ENCODE results near the gene NFE2L3.
"Not testable (repeated sequence)": the region's sequence is repeated elsewhere in the genome, so short reads cannot be mapped to it uniquely, and the experiment has no call there.

NFE2L3 gene

DNA sequence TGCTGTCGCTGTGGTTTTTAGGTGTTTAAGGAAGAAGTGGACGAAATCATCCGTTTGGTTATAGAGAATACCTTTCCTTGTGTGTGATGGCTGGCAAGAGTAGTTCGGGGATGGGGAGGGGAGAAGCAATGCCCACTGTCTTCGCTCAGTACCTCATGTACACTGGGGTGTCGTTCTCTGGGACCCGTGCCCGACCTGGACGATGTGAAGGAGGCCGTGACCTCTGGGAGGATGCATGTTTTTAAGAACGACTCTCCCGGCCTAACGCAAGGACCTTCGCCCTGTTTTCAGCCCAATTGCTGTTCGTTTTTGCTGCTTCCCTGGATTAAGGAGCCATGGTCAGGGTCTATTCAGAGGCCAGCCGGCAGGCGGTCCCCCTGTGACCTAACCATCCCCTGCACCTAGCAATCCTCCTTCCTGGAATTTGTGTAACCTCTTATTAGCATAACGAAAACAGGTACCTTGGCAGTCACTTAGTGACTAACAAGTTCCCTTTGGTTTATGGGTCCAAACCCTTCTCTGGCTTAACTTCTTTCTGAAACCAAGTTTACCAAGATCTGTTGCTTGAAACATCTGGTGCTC, 1.3 kb downstream of the NFE2L3 start:
- Mint-ChIP-seq H3K36me3 (no peaks in the 10 kb centered on the region), H3K4me3 (peak overlapping the region; percentile 89 to 93), H3K4me1 (peaks cover 44 to 62% of the 10 kb centered on the region in 2 donors), H3K27me3 (peaks cover 0 to 5% of the 10 kb centered on the region in 2 donors), H3K27ac (peak overlapping the region; percentile 53), H3K9me3 (no peaks in the 10 kb centered on the region)
- ATAC-seq (replicated peaks) (peak in 1 of 2 donors; percentile 13), DNase-seq (peak; percentile 8)

DNA sequence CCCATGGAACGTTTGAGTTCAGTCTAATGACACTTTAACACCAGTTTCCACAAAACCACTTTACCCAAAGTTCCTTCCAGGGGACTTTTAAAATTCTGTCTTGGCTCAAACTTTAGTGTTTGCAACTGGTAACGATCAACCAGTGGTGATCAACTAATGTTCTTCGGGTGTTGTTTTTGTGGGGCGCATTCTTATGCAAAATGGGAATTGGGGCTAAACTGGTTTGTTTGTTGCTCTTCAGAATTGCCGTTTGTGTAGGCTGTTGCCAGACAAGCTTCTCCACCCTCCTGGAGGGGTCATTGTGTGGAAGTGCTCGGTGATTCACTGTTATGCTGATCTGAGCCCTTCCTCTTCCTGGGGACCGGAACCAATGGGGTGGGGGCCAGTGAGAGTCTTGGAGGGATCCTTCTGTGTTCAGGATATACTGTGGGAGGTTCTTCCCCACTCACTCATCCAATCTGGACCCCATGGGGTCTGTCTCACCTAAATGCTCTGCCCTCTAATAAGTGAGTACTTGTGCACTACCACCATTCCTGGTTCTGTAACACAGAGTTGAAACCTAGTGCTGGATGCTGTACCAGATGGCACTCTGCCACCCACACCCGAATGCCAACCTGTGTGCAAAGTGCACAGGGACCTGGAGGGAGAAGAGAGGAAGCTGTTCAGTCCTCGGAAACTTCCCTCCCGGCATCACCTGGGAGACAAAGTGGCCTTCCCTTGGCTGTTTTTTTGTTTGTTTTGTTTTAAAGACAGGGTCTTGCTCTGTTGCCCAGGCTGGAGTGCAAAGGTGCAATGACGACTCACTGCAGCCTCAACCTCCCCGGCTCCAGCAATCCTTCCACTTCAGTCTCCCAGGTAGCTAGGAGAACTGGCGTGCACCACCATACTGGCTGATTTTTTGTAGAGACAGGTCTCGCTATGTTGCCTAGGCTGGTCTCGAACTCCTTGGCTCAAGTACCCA, 2.1 kb downstream of the NFE2L3 start:
- no peaks in the 10 kb centered on the region for H3K9me3 Mint-ChIP-seq
- H3K27ac Mint-ChIP-seq, result peak overlapping the region; percentile 71
- H3K4me3 Mint-ChIP-seq, result peak overlapping the region; percentile 35 to 89
- H3K36me3 Mint-ChIP-seq, result no peaks in the 10 kb centered on the region
- no peak for ATAC-seq (replicated peaks)
- H3K4me1 Mint-ChIP-seq, result peaks cover 51 to 69% of the 10 kb centered on the region in 2 donors
- peaks cover 0 to 5% of the 10 kb centered on the region in 2 donors for H3K27me3 Mint-ChIP-seq
- DNase-seq, result no peak

DNA sequence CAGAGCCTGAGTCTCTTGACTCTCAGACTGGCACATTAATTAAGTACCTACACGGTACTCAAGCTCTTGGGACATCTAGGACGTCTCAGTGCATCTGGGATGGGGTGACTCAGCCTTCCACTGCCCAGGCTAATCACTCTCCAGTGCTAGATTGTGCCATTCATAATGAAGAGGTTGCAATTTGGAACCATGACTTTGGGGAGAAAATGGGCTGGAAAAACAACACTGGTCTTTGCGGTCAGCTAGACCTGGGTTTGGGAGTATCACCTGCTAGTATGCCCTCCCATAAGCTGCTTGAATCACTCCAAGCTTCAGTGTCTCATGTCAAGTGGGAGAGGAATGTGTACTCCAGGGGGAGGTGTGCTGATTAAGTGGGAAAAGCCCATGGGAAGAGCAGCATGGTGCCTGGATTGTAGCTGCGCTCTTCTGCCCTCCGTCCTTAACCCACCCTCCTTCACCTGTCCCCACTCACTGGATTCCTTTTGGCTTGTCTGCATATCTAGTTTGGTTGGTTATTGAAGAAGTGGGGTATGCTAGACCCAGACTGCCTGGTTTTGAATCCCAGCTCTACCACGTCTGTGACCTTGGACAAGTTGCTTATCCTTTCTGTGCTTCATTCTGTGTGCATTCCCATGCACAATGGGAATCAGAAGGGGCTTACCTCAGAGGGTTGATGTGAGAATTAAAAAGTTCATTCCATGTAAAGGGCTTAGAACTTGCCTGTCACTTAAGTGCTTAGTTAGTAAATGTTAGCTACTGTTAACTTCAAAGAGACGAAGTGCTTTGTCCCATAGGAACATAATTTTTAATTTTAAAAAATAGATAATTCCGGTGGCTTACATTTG, 3.8 kb downstream of the NFE2L3 start:
- H3K4me3 Mint-ChIP-seq, result no peak overlapping the region
- H3K27ac Mint-ChIP-seq, result peak overlapping the region; percentile 42
- H3K9me3 Mint-ChIP-seq, result no peaks in the 10 kb centered on the region
- no peaks in the 10 kb centered on the region for H3K36me3 Mint-ChIP-seq
- H3K4me1 Mint-ChIP-seq, result peaks cover 55 to 73% of the 10 kb centered on the region in 2 donors
- ATAC-seq (replicated peaks) (no peak), DNase-seq (no peak)
- peaks cover 0 to 3% of the 10 kb centered on the region in 2 donors for H3K27me3 Mint-ChIP-seq

DNA sequence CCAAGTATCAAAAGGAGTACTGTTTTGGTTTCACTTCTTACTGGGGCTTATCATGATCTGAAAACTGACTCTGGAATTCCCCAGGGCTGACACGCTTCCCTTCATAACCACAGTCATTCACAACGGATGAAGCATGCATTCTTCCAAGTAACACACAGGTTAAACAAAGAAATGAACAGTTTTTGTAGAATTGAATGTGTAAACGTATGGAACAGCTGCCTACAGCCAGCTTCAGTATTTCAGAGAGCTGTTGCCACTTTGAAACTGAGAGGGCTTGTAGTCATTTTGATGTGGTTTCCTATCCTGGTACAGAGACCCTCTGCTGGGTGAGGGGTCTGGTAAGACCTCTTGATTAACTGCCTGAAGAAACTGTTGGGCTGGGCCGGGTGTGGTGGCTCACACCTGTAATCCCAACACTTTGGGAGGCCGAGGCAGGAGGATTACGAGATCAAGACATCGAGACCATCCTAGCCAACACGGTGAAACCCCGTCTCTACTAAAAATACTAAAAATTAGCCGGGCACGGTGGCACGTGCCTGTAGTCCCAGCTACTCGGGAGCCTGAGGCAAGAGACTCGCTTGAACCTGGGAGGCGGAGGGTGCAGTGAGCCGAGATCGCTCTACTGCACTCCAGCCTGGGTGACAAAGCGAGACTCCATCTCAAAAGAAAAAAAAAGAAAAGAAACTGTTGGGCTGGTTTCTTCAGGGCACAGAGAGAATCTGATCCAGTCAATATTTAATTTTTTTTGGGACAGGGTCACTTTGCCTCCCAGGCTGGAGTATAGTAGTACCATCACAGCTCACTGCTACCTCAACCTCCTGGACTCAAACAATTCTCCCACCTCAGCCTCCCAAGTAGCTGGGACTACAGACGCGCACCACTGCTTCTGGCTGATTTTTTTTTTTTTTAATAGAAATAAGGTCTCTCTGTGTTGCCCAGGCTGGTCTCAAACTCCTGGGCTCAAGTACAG, 4.7 kb downstream of the NFE2L3 start:
- Mint-ChIP-seq H3K4me1 (peaks cover 46 to 64% of the 10 kb centered on the region in 2 donors), H3K4me3 (peak overlapping the region; percentile 66), H3K36me3 (no peaks in the 10 kb centered on the region), H3K27me3 (no peaks in the 10 kb centered on the region), H3K27ac (peak overlapping the region; percentile 91), H3K9me3 (no peaks in the 10 kb centered on the region)
- ATAC-seq (replicated peaks) (peak; percentile 67 to 75), DNase-seq (peak; percentile 54)

DNA sequence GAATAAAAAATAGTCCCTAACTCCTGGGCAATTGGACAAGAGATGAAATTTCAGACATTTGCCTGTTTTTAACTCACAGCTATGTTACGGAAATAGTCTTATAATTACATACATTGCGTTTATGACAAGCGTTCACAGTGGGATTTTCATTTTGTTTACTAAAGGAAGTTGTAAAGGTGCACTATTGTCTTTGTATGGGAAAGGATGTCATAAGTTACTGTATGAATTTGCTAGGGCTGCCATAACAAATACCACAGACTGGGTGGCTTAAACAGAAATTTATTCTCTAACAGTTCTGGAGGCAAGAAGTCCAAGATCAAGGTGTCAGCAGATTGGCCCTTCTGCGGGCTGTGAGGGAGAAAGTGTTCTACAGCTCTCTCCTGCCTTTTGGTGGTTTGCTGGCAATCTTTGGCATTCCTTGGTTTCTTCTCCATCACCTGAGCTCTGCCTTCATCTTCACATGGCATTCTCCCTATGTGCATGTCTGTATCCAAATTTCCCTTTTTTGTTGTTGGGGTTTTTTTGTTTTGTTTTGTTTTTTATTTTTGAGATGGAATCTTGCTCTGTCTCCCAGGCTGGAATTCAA, 5.6 kb downstream of the NFE2L3 start:
- H3K4me3 Mint-ChIP-seq, result no peak overlapping the region
- peaks cover 45 to 61% of the 10 kb centered on the region in 2 donors for H3K4me1 Mint-ChIP-seq
- no peak for DNase-seq
- H3K27ac Mint-ChIP-seq, result no peak overlapping the region
- no peaks in the 10 kb centered on the region for H3K9me3 Mint-ChIP-seq
- no peak for ATAC-seq (replicated peaks)
- no peaks in the 10 kb centered on the region for H3K36me3 Mint-ChIP-seq
- H3K27me3 Mint-ChIP-seq, result no peaks in the 10 kb centered on the region

DNA sequence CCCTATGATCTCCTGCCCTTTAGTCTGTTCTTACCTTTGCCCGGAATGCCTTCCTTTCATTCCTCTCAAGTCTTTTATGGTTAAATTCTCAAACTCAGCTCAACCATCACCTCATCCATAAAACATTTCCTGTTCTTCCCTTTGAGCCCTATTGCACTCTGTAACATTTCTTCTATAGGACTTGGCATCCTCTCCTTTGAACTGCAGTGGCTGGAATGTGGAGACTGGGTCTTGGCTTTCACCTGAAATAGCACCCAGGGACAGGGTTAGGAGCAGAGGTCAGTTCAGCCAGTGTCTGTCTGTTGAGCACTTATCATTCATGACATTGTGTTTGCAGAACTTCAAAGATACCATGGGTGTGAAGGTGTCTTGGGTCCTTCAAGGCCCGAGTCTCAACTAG, 7.2 kb downstream of the NFE2L3 start:
- DNase-seq (no peak), ATAC-seq (replicated peaks) (no peak)
- no peak overlapping the region for H3K4me3 Mint-ChIP-seq
- H3K27ac Mint-ChIP-seq, result peak overlapping the region; percentile 33
- H3K27me3 Mint-ChIP-seq, result no peaks in the 10 kb centered on the region
- H3K4me1 Mint-ChIP-seq, result peaks cover 32 to 46% of the 10 kb centered on the region in 2 donors
- peaks cover 0 to 2% of the 10 kb centered on the region in 2 donors for H3K9me3 Mint-ChIP-seq
- no peaks in the 10 kb centered on the region for H3K36me3 Mint-ChIP-seq

DNA sequence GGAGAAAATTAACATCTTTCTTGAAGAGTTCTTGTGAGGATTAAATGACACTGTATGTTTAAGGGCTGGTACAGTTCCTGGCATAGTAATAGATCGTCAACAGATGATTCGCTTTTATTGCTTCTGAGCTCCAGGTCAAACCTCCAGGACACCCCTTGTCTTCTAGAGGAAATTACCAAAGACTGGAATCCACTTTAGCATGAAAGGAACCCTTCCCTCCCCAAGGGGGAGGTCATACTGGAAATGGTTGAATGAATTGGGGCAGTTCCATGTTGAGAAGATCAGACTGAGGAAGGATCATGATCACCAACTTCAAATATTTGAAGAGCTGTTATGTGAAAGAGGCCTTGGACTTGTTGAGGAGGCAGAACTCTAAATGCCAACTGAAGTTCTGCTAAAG, 8.9 kb downstream of the NFE2L3 start:
- ATAC-seq (replicated peaks), result no peak
- H3K27ac Mint-ChIP-seq, result peak overlapping the region; percentile 31
- no peaks in the 10 kb centered on the region for H3K36me3 Mint-ChIP-seq
- H3K4me1 Mint-ChIP-seq, result peaks cover 22 to 33% of the 10 kb centered on the region in 2 donors
- no peak for DNase-seq
- no peaks in the 10 kb centered on the region for H3K27me3 Mint-ChIP-seq
- H3K4me3 Mint-ChIP-seq, result no peak overlapping the region
- peaks cover 0 to 3% of the 10 kb centered on the region in 2 donors for H3K9me3 Mint-ChIP-seq

DNA sequence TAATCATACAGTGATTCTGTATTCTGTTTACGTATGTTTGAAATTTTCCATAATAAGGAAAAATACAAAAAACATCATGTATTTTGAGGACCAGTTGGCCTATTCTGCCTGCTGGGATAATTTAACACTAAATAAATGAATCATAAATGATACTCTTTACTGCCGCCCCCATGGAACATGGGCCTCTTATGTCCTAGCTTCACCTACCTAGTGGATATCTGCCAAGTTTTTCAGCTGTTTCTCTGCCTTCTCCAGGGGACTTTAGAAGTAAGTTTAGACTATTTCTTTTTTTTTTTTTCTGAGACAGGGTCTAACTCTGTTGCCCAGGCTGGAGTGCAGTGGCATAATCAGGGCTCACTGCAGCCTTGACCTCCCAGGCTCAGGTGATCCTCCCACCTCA, 10.4 kb downstream of the NFE2L3 start:
- no peak for ATAC-seq (replicated peaks)
- Mint-ChIP-seq H3K27me3 (no peaks in the 10 kb centered on the region), H3K4me1 (peaks cover 24 to 31% of the 10 kb centered on the region in 2 donors), H3K4me3 (no peak overlapping the region), H3K9me3 (peaks cover 0 to 3% of the 10 kb centered on the region in 2 donors), H3K36me3 (peaks cover 0 to 8% of the 10 kb centered on the region in 2 donors), H3K27ac (no peak overlapping the region)
- no peak for DNase-seq

DNA sequence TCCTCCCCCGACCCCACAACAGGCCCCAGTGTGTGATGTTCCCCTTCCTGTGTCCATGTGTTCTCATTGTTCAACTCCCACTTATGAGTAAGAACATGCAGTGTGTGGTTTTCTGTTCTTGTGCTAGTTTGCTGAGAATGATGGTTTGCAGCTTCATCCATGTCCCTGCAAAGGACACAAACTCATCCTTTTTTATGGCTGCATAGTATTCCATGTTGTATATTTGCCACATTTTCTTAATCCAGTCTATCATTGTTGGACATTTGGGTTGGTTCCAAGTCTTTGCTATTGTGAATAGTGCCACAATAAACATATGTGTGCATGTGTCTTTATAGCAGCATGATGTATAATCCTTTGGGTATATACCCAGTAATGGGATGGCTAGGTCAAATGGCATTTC, 11.8 kb downstream of the NFE2L3 start:
- not testable (repeated sequence) for H3K4me3 Mint-ChIP-seq; H3K9me3 Mint-ChIP-seq; DNase-seq; H3K36me3 Mint-ChIP-seq; H3K27me3 Mint-ChIP-seq; H3K27ac Mint-ChIP-seq; ATAC-seq (replicated peaks)
- peaks cover 17 to 18% of the 10 kb centered on the region in 2 donors for H3K4me1 Mint-ChIP-seq

DNA sequence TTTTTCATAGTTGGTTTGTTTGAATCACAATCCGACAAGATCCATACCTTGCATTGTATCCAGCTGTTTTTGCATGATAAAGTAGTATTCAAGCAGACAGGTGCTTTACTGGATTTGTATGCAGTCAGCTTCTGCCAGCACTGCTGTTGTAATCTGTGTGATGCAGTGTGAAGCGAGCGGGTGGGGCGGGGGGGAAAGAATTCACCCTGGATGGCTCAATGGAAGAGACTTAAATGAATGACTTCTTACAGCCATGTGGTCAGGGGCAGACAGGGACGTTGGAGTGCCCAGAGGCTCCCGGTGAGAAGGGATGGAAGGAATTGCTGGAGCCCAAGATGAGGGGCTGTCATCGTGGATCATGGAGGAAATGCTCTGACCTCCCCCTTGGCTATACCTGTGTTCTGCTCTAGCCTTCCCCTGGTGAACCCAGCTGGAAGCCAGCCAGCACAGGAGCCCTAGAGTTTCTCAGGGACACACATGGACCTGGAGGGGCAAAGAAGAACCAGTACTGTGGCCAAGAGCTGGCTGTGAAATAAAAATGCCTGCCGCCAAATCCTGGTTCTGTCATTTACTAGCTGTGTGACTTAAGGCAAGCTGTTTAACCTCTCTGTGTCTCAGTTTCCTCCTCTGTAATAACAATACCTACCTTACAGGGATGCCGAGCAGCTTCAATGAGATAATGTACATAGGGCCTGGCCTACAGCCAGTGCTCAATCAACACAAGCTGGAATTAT, 14.1 kb downstream of the NFE2L3 start:
- no peak for ATAC-seq (replicated peaks)
- Mint-ChIP-seq H3K4me1 (peaks cover 9 to 10% of the 10 kb centered on the region in 2 donors), H3K9me3 (peaks cover 0 to 3% of the 10 kb centered on the region in 2 donors), H3K36me3 (peaks cover 12 to 17% of the 10 kb centered on the region in 2 donors), H3K4me3 (no peak overlapping the region), H3K27me3 (no peaks in the 10 kb centered on the region), H3K27ac (no peak overlapping the region)
- no peak for DNase-seq

DNA sequence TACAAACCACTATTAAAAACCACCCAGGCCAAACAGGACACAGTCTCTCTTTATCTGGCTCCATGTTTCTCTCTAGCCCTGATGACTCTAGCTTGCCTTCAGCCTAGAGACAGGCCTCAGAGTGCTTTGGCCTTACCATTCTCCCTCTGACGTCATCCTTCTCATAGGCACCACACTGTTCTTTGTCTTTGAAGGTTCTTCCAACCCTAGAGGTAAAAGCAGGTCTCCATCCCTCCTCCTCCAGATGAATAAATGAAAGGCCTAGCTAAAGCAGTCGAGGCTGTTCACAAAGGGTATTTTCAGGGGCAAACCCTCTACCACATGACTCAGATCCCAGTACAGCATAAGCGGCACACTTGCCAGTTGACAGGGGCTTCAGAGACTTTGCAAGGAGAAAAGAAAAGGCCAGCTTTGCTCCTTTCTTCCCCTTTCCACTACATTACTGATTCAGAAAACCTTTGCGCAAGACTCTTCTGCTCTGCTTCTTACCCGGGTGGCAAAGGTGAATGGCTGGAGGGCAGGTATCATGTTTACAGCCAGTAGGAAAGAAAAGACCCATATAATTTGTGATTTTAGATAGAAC, 14.8 kb downstream of the NFE2L3 start:
- peaks cover 9 to 10% of the 10 kb centered on the region in 2 donors for H3K4me1 Mint-ChIP-seq
- peaks cover 0 to 3% of the 10 kb centered on the region in 2 donors for H3K9me3 Mint-ChIP-seq
- no peaks in the 10 kb centered on the region for H3K27me3 Mint-ChIP-seq
- H3K36me3 Mint-ChIP-seq, result peaks cover 12 to 21% of the 10 kb centered on the region in 2 donors
- ATAC-seq (replicated peaks) (peak; percentile 74 to 96), DNase-seq (no peak)
- H3K4me3 Mint-ChIP-seq, result no peak overlapping the region
- peak overlapping the region; percentile 85 for H3K27ac Mint-ChIP-seq

DNA sequence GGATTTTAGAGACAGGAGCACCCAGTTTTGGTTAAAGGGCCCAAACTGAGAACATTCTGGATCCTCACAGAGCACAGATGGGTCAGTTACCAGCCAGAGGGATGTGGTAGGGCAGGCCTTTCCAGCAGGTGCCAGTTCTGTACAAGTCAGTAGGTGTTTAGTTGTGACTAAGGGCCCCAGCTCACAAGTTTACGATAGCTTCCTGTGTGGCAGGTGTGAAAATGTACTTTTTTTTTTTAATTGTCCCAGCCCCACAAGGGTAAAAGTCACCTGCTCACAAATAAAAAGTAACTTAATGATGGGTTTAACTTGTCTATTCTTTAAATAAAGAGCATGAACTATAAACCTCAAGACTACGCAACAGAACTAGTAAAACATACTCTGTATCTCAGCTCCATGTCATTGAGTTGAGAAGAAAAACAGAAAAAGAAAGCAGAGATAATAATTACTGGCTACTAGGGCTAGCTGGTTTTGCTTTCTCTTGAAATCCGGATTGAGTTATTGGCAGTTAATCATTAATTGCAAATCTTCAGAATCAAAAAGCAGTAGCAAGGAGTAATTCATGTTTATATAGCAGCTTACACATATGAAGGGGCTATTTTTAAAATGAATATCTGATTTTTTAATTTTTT, 15.4 kb downstream of the NFE2L3 start:
- no peak overlapping the region for H3K4me3 Mint-ChIP-seq
- peak overlapping the region; percentile 74 for H3K27ac Mint-ChIP-seq
- H3K27me3 Mint-ChIP-seq, result no peaks in the 10 kb centered on the region
- H3K36me3 Mint-ChIP-seq, result peaks cover 12 to 21% of the 10 kb centered on the region in 2 donors
- peak; percentile 46 to 59 for ATAC-seq (replicated peaks)
- peaks cover 9 to 10% of the 10 kb centered on the region in 2 donors for H3K4me1 Mint-ChIP-seq
- no peak for DNase-seq
- H3K9me3 Mint-ChIP-seq, result peaks cover 0 to 3% of the 10 kb centered on the region in 2 donors
